A549 treated with CORT108297 at 1 μM for 4 hours (cell line): ENCODE measurements around the gene CELA1. TPM values are rescaled to one million over a fixed set of nuclear protein-coding genes. Genes with fewer than 3 reads are reported as not detected.

Experiments used
- total RNA-seq: library from RNA; stranded (reverse); fragments of 200-300 nt; extraction: Qiagen RNA extraction; gene quantifications from 5 replicates; pipeline ENCODE4 v1.2.3, GENCODE V29; 2022

CELA1 gene
- total RNA-seq = not detected in 5 replicates

DNA sequence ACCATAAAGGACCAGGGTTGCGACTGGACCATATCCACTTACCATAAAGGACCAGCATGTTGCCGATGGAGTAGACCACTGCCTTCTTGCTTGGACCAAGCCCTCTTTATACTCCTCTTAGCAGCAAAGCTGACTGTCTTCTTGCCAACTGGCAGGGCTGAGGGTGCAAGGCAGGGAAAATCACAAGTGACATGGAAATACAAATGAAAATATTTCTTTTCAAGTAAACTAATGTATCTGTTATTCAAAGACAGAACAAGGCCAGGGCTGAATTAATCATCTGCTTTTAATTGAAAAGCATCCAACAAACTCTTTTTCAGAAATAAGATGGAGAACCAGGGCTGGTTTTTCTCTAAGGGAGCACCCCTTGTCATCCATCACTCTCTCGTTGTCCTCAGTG lies at the start of gene CELA1:
TSS of gene CELA1 (minus strand) at position 99 of the 400 bp plus-strand sequence. CDS start at position 58, 41 bp downstream.

DNA sequence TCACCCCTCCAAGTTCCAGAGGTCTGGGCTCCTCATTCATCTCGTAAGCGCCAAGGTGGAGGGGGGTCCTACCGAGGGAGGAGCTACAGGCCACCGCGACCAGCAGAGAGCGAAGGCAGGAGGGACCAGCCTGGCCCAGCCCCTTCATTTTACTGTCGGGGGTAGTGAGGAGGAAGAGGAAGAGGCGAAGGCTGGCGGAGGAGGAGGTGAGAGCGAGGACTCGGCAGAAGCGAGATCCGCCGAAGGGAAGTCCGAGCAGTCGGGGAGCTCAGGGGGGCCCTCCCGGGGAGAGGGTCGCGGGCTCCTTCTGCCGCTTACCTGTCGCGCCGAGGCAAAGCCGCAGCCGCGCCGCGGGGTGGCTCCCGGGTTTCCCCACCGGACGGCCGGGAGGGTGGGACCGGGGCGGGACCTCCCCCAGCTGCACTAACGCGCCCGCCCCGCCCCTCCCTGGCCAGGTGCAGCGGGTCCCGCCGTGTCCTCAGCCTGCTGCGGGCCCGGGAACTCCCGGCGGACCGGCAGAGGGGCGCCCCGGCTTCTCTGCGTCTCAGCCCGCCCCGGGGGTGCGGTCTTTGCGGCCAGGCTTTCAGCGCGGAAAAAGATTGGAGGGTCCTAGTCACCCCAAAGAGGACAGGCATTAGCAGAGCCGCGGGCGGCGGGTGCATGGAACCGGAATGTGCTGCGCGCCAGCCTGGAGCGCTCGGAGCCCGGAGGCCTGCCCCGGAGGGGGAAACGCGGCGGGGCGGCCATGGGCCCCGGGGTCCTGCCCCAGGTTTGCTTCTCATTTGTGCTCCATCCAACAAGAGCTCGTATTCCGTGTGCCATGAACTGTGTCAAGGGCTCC lies 45.0 kb upstream of the CELA1 start, which contains the start of gene GALNT6:
TSS of gene GALNT6 (minus strand) at position 124 of the 841 bp plus-strand sequence. CDS start 11,625 bp downstream, outside the sequence.

DNA sequence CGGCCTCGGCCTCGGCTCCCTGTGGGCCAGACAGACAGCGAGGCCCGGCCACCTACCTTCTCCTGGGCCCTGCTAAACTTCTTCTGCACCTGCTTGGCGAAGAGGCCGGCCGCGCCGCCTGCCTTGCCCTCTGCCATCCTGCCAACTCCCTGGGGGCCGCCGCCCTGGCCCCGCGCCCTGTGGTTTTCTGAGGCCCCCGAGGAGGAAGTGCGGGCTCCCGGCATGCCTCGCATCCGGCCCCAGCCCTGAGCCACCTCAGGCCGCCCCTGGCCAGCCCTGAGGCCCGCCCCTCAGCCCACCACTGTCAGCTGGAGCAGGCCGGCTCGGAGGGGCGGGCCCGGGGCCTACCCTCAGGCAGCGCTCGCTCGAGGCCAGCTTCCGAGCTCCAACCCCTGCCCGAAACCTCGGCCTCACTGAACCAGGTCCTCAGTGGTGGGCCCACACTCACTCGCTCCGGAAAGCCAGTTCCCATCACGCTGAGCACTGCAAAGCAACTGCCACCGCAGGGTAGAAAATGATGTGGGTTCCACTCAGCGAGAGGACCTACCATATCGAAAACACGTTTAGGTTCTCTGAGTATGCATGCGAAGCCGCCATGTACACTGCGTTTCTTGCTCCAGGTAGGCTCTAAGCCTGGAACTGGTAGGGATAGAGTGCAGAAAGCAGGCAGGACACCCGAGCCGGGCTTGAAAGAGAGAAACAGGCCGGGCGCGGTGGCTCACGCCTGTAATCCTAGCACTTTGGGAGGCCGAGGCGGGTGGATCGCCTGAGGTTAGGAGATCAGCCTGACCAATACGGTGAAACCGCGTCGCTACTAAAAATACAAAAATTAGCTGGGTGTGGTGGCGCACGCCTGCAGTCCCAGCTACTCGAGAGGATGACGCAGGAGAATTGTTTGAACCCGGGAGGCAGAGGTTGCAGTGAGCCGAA lies 22.2 kb downstream of the CELA1 start, which contains the start of gene BIN2:
TSS of gene BIN2 (minus strand) at position 209 of the 930 bp plus-strand sequence. CDS start at position 137, 72 bp downstream.

Other genes with a start within 250 kb of the CELA1 start
- 18.5 to 22.5 TPM (median 20.0 TPM) in 5 replicates for gene TFCP2, start 173.5 kb downstream of the CELA1 start, total RNA-seq
- 1.1 to 1.8 TPM (median 1.6 TPM) in 5 replicates for gene POU6F1, start 128.6 kb downstream of the CELA1 start, total RNA-seq
- 316 to 373 TPM (median 326 TPM) in 5 replicates for gene DAZAP2, start 107.9 kb downstream of the CELA1 start, total RNA-seq
- gene SMAGP, start 76.3 kb downstream of the CELA1 start, total RNA-seq = 20.2 to 25.3 TPM (median 23.0 TPM) in 5 replicates
- gene BIN2, start 22.5 kb downstream of the CELA1 start, total RNA-seq = 0.07 to 0.15 TPM (median 0.10 TPM) in 5 replicates
- gene GALNT6, start 44.7 kb upstream of the CELA1 start, total RNA-seq = 2.3 to 4.0 TPM (median 2.9 TPM) in 5 replicates
- 0.82 to 1.6 TPM (median 1.2 TPM) in 5 replicates for gene SLC4A8, start 78.2 kb upstream of the CELA1 start, total RNA-seq
- gene SCN8A, start 244.6 kb upstream of the CELA1 start, total RNA-seq = 1.3 to 2.1 TPM (median 1.6 TPM) in 5 replicates